ENCODE measurements around the gene ONECUT1.

ONECUT1 gene

DNA sequence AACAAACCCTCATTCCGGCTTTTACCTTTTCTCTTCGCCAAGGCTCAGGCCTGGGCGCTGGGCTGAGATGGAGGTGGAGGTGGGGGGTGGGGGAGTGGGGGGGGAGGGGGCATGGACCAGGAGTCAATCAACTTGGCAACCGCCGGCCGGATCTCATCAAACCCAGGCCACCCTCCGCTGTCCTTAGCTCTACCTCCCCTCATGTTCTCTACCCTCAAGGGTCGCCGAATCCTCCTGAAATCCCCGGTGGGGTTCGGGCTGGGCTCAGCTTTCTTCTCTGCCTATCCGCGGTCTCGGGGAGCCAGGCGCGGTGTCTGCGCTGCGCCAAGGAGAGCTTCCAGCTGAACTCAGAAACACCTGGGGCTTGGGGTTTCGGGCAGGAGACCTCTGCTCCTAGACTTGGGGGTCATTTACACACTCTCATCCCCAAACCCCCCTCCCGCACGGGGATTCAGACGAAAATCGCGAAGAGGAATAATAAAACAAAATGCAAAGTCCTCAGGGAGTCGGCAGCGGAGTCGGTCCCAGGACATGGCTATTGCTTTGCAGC lies 2.5 kb downstream of the ONECUT1 start:
- ChIA-PET CTCF (interaction anchor here (1.4 kb wide), 1 partner anchor 9 kb away, joined by 5 read pairs; no protein-coding TSS in a partner anchor), POLR2A (no interaction called here)
- H3K4me3 ChIP-seq (ENCODE audit: low read depth, low read length): no peak overlapping the region
- DNase-seq (ENCODE audit: low read depth, low spot score): no peak
- TF ChIP-seq, protein P1, sequence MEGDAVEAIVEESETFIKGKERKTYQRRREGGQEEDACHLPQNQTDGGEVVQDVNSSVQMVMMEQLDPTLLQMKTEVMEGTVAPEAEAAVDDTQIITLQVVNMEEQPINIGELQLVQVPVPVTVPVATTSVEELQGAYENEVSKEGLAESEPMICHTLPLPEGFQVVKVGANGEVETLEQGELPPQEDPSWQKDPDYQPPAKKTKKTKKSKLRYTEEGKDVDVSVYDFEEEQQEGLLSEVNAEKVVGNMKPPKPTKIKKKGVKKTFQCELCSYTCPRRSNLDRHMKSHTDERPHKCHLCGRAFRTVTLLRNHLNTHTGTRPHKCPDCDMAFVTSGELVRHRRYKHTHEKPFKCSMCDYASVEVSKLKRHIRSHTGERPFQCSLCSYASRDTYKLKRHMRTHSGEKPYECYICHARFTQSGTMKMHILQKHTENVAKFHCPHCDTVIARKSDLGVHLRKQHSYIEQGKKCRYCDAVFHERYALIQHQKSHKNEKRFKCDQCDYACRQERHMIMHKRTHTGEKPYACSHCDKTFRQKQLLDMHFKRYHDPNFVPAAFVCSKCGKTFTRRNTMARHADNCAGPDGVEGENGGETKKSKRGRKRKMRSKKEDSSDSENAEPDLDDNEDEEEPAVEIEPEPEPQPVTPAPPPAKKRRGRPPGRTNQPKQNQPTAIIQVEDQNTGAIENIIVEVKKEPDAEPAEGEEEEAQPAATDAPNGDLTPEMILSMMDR (IDR thresholded peaks at IDR 0.05; ENCODE audit: insufficient read depth, low read length, missing control alignments): no peak

DNA sequence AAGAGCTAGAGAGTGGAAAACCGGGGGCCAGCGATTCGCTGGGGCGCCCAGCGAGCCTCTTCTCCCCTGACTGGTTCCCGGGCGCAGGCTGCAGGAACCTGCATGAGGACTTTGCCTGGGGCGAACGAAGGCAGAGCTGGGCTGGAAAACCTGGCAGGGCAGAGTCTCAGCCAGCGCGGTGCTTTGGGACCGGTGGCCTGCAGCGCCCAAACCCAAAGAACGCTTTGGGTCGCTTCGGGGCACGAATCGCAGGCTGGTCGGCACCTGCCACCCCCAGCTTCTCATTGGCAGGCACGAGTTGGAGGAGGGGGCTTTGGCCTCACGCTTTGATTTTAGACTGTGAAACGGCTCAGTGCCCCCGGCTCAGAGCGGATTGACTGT lies 3.0 kb downstream of the ONECUT1 start:
- no peak for DNase-seq (ENCODE audit: low read depth, low spot score)
- TF ChIP-seq, protein P1 (IDR thresholded peaks at IDR 0.05; ENCODE audit: insufficient read depth, low read length, missing control alignments): no peak
- POLR2A ChIA-PET: no interaction called here
- CTCF ChIA-PET: interaction anchor here (1.4 kb wide), 1 partner anchor 9 kb away, joined by 5 read pairs; no protein-coding TSS in a partner anchor
- no peak overlapping the region for H3K4me3 ChIP-seq (ENCODE audit: low read depth, low read length)

DNA sequence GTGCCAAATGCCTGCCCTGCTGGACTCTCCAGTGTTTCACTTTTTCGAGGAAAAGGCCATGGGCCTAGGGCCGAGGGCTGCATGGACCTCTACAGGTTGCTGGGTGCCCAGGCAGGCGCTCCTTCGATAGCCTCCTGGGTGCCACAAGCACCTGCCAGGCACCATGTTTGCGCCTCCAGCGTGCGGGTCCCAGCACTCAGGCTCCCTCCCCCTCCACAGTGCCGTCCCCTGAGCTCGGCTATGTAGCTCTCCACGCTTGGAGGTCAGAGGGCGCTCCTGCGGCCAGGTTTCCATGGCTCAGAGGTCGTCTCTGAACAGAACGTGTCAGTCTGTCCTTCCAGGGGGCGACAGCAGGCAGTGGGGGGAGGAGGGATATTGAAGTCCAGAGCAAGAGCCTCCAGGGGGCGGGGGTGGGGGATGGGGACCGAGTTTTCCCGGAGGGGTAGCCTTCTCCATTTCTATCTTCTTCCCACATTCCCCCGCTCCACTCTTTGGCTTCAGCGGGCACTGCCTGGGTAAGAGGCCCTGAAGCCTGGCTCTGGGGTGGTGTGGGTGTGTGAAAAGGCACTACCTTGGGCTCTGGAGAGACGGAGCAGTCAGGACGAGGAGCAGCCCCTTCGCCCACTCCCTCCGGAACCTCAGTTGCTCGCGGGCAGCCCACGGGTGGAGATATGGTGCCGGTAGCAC lies 3.6 kb downstream of the ONECUT1 start:
- POLR2A ChIA-PET: no interaction called here
- H3K4me3 ChIP-seq (ENCODE audit: low read depth, low read length): no peak overlapping the region

DNA sequence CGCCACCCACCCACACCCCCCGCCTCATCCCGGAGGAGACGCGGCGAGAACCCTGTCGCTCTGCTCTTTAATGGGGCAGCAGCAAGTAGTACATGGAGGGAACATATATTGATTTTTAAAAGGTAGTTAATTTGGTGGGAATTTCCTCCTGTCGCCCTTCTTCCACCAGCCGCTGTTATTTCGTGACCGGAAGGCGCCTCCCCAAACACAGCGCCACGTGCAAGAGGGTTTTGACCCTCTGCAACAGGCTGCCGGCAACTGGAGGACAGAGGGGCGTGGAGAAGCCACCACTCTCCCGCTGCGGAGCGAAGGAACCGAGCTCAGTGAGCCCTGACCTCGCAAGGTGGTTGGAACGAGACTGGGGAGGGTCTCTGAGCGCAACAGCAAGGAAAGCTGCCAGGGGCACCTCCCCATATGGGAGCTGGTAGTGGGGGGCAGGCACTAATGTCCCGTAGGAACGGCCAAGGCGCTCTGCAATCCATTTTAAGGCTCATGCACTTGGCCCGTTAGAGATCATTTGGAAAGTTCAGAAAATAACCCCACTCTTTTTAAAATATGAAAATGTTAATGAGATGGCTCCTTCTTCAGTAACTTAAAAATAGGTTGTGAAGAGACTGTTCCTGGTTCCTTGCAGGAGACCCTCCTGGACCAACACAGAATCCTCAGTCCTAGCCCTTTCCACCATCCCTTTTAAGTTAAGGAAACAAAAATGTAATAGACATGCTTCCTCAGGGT lies 4.3 kb downstream of the ONECUT1 start:
- no peak overlapping the region for H3K4me3 ChIP-seq (ENCODE audit: low read depth, low read length)
- no peak for DNase-seq (ENCODE audit: low read depth, low spot score)
- ChIA-PET POLR2A (no interaction called here), CTCF (no interaction called here)
- TF ChIP-seq, protein P1 (IDR thresholded peaks at IDR 0.05; ENCODE audit: insufficient read depth, low read length, missing control alignments): no peak

More for the DNA sequence above, 3.6 kb downstream of the ONECUT1 start:
- TF ChIP-seq, protein P1 (IDR thresholded peaks at IDR 0.05; ENCODE audit: insufficient read depth, low read length, missing control alignments): no peak
- CTCF ChIA-PET: interaction anchor here (1.4 kb wide), 1 partner anchor 8 kb away, joined by 5 read pairs; no protein-coding TSS in a partner anchor
- no peak for DNase-seq (ENCODE audit: low read depth, low spot score)

DNA sequence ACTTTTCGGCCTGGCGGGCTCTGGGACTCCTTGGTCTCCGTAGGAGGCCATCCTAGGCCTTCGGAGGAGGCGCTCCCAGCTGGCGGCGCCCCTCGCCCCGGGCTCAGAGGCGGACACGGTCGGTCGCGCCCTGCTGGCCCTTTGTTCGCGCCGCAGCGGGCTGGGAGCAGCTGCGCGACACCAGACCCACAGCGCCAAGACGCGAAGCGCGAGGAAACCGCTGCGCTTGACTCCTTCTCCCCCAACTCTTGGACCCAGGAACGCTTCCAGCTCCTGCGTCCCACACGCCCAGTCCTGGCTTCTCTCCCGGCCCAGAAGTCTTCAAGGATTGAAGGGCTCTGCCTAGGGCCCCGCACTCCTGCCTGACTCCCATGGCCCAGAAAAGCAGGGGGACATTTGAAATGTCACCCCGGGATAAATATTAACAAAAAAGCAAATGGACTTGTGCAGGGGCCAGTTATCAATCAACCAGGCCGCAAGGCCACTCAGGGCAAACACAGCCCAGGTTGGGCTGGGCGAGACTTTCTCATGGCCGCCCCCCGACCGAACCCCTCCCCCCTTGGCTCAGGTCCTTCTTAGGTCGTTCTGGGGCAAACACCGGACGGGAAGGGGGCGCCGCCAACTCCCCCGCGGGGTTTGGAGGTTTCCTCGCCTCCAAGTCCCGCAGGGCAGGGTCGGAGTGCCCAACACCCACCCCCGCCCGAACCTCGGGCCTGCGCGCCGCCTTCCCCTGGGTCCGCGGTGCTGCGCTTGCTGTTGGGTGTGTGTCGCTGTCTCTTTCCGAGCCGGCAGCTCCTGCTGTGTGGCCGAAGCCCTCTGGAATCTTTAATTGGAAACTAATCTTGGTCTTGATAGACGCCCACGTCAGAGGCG lies 5.1 kb downstream of the ONECUT1 start:
- no peak for DNase-seq (ENCODE audit: low read depth, low spot score)
- CTCF ChIA-PET: no interaction called here

More for the DNA sequence above, 5.1 kb downstream of the ONECUT1 start:
- no peak overlapping the region for H3K4me3 ChIP-seq (ENCODE audit: low read depth, low read length)
- TF ChIP-seq, protein P1 (IDR thresholded peaks at IDR 0.05; ENCODE audit: insufficient read depth, low read length, missing control alignments): no peak
- POLR2A ChIA-PET: no interaction called here
